Measurements from ENCODE around the gene S1PR2. TPM values are rescaled to one million over a fixed set of nuclear protein-coding genes. Genes with fewer than 3 reads are reported as not detected.

S1PR2 gene
- total RNA-seq, 1 donor, result 44.6 TPM

- no peak for DNase-seq (ENCODE audit: low read depth)
- H3K4me3 ChIP-seq (ENCODE audit: low read depth, low read length), result no peak overlapping the region
- no peak for TF ChIP-seq CTCF (IDR thresholded peaks at IDR 0.05; ENCODE audit: insufficient read depth, low read length)
Measured at GRCh38 chr19:10211691-10212090, 19.4 kb downstream of the S1PR2 start.

GRCh38 chr19:10211061-10211460 lies 20.1 kb downstream of the S1PR2 start:
- H3K4me3 ChIP-seq (ENCODE audit: low read depth, low read length), result no peak overlapping the region
- no peak for TF ChIP-seq CTCF (IDR thresholded peaks at IDR 0.05; ENCODE audit: insufficient read depth, low read length)
- no peak for DNase-seq (ENCODE audit: low read depth)

GRCh38 chr19:10209315-10209714 lies 21.8 kb downstream of the S1PR2 start:
- DNase-seq (ENCODE audit: low read depth), result peak; percentile 71
- no peak for TF ChIP-seq CTCF (IDR thresholded peaks at IDR 0.05; ENCODE audit: insufficient read depth, low read length)

GRCh38 chr19:10207026-10207425 lies 24.1 kb downstream of the S1PR2 start:
- no peak for TF ChIP-seq CTCF (IDR thresholded peaks at IDR 0.05; ENCODE audit: insufficient read depth, low read length)
- no peak for DNase-seq (ENCODE audit: low read depth)
- H3K4me3 ChIP-seq (ENCODE audit: low read depth, low read length), result no peak overlapping the region

More at GRCh38 chr19:10209315-10209714, 21.8 kb downstream of the S1PR2 start:
- no peak overlapping the region for H3K4me3 ChIP-seq (ENCODE audit: low read depth, low read length)

- peak; percentile 78 for DNase-seq (ENCODE audit: low read depth)
- H3K4me3 ChIP-seq (ENCODE audit: low read depth, low read length), result no peak overlapping the region
- TF ChIP-seq CTCF (IDR thresholded peaks at IDR 0.05; ENCODE audit: insufficient read depth, low read length), result no peak
Measured at GRCh38 chr19:10206226-10206885, 24.8 kb downstream of the S1PR2 start.

GRCh38 chr19:10205636-10206035 lies 25.5 kb downstream of the S1PR2 start:
- TF ChIP-seq CTCF (IDR thresholded peaks at IDR 0.05; ENCODE audit: insufficient read depth, low read length), result no peak
- no peak for DNase-seq (ENCODE audit: low read depth)
- no peak overlapping the region for H3K4me3 ChIP-seq (ENCODE audit: low read depth, low read length)

- DNase-seq (ENCODE audit: low read depth), result no peak
- TF ChIP-seq CTCF (IDR thresholded peaks at IDR 0.05; ENCODE audit: insufficient read depth, low read length), result no peak
Measured at GRCh38 chr19:10203686-10204085, 27.4 kb downstream of the S1PR2 start.

More at GRCh38 chr19:10203686-10204085, 27.4 kb downstream of the S1PR2 start:
- no peak overlapping the region for H3K4me3 ChIP-seq (ENCODE audit: low read depth, low read length)
